Suppressor macrophage treated with lipopolysaccharide for 4 hours (primary cell): ENCODE results near the gene KLHL29.
A peak's percentile ranks its signal among the peaks of the same experiment; 100 is the strongest.

ENCODE experiments used
- DNase-seq: peaks from one replicate; pipeline ENCODE4 v3.0.0-alpha.2; 2020

KLHL29 gene

DNA sequence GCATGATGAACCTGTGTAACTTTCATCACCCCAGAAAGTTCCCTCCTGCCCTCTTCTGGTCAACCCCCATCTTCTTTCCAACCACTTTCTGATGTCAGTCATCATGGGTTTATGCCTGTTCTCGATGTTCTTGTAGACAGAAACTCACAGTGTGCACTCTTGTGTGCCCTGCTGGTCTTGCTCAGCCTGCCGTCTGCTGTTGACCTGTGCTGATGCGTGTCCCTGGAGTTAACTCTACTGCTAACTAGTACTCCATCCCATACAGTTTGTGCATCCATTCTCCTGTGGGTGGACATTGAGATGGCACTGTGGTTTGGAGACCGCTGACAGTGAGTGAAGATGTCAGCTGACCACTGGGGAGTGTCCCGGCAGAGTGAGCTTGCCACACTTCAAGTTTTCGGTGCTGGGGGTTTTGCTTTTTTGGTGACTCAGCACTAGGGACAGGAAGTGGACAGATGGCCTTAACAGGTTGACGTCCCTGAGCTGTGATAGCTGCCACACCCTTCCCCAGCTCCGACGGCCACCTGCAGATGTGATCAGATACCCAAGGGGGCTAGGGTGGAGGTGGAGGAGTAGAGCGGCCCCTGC is 14.8 kb downstream of the KLHL29 start:
- DNase-seq: no peak

DNA sequence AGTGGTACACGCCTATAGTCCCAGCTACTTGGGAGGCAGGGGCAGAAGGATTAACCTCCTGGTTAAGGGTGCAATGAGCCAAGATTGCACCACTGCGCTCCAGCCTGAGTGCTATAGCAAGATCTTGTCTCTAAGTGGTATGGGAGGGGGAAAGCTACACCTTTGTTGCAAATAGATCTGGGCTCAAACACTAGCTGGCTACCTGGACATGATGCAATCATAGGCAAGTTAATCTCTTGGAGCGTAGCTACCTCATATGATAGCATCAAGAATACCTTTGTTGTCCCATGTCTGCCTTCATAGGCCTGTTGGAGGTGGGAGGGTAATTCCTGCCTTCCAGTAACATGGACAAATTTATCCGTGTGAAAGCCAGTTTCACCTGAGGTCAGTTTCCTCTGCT is 15.7 kb downstream of the KLHL29 start:
- DNase-seq: no peak

- DNase-seq: no peak
These were observed 16.6 kb downstream of the KLHL29 start for GRCh38 chr2:23401427-23402204.

- DNase-seq: no peak
These were observed 17.3 kb downstream of the KLHL29 start for GRCh38 chr2:23402205-23402740.

- DNase-seq: peak; percentile 44
These were observed 19.4 kb downstream of the KLHL29 start for GRCh38 chr2:23404426-23404825.

- no peak for DNase-seq
These were observed 24.3 kb downstream of the KLHL29 start for GRCh38 chr2:23409248-23409647.

DNA sequence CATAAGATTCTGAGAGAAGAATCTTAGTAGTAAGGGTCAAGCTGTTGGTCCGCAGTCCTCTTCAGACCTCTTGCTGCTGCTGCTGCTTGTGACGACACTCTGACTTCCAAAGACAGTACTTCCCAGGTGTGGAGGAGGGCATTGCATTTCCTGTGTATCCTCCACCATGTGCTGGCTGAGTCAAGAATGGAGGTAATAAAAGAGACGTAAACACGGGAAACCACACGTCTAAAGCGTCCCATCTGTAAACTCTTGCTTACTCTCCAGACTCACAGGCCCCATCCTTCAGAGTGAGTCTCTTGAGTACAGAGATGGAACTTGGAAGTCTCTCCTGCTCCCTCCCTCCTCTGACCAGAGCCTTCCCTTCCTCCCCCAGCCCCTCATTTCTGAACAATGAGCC is 25.6 kb downstream of the KLHL29 start:
- DNase-seq: no peak

DNA sequence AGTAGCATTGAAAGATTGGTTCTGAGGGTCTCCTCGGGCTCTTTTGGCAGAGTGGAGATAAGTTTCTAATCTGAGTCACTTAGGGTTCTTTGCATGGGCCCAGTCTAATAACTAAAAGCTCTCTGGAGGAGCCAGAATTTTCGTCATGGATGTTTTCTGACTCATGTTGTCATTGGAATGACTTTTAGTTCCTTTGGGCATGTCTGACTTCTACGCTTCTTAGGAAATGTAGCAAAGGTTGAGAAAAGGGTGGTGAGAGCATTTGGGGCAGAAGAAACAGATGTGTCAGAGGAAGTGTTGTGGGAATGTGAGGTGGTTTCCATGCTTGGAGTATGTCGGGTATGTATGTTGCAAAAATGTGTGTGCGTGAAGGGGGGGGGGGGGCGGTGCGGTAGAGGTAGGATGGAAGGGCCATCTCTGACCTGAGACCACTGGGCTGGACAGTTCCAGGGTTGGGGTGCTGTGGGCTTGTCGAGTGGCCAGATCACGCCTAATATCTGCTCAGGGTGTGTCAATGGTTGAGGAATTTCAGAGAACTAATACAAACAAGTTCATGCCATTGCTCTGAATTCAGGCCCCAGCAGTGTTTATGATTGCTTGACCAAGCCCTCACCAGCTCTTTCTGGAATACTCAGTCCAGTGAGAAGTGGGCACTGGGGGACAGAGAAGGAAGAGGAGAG is 26.9 kb downstream of the KLHL29 start:
- DNase-seq: no peak

DNA sequence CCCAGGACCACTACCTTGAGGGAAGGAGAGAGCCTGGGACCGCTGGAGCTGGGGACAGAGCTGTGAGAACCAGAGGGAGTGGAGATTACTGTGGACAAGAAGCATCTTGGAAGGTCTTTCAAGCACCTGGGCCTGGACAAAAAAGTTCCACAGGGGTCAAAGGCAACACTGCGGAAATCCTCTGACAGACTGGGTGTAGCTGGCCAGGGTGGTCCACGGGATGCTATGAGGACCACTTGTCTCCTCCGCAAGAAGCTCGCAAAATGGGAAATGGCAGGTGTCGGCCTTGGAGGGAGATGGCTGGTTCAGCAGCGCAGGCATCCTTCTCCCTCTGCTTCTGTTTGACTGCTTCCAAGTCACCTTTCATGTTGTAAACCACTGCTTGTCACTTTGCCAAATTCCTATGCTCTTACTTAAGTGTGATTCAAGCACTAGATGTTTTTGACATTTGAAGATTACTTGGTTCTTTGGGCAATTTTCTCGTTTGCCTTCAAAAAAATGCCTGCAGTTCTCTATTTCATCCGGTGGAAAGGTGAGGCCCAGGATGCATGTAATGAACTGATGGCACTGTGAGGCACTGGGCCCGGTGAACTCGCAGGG is 27.7 kb downstream of the KLHL29 start:
- DNase-seq: no peak

DNA sequence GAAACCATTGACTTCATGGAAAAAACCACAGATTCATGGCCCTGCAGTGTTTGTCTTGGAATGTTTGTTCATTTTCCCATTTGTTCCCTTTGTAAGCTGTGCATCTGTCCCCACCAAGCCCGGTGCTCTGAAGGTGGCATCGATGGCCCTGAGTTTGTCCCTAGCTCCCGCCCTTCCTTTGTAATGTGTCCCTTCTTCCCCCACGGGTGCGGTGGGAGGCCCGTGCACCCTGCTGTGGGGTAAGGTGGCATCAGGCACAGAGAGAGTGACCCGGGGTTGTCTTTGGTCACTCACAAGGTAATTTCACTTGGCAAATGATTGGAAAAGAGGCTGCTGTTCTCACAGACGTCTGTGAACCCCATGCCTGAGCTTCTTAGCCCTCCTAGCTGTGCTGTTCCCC is 28.7 kb downstream of the KLHL29 start:
- no peak for DNase-seq

DNA sequence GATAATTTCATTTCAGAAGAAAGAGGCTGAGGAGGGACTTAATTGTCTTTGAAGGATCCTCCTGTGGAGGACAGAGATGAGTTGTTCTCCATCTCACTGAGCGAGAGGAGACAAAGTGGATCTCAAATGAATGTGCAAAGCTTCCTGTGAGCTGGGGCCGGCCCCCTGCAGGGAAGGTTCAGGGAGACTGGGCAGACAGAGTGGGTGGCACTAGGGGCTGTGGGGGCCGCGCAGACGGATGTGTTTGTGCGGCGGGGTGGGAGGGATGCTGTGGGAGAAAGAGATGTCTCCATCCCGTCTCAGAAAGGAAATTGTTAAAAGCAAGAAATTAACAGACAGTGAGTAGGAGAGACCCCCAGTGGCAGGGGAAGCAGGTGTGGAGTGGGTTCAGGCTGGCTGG is 29.1 kb downstream of the KLHL29 start:
- no peak for DNase-seq

DNA sequence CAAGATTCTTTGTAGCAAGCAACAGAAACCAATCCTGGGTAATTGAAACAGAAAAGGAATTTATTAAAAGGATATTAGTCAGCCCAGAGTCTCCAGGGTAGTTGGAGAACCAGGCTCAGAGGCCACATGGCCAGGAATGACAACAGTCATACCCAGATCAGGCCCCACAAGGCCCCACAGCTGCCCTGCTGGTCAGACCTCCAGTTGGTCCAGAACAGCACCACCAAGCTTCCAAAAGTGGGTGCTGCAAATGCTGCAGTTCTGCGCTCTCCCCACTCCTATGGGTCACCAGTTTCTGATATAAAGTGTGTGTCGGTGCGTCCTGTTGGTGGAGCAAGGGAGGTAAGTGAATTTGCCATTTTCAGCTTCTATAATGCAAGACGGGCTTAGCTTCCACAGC is 29.9 kb downstream of the KLHL29 start:
- no peak for DNase-seq

GRCh38 chr2:23417310-23417709 is 32.3 kb downstream of the KLHL29 start:
- no peak for DNase-seq

GRCh38 chr2:23418056-23418455 is 33.1 kb downstream of the KLHL29 start:
- no peak for DNase-seq

DNA sequence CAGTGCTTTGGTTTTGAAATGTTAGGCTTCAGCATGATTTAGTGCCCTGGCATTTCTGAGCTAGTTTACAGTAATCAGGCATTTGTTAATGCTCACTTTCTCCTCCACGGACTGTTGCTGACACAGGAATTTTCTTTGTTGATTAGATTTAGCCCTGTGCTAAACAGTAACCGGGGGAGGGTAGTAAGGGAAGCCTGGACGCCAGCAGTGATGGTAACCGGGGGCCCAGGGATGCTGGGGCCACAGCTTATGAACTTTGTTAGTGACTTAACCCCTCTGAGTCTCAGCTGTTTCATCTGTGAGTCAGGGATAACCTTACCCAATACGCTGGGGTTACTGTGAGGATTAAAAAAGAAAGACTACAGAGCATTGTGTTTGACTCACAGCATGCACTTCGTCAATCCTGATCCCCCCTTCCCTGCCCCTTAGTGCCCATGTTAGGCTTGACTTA is 33.5 kb downstream of the KLHL29 start:
- no peak for DNase-seq

GRCh38 chr2:23419171-23420090 is 34.5 kb downstream of the KLHL29 start:
- DNase-seq: no peak

DNA sequence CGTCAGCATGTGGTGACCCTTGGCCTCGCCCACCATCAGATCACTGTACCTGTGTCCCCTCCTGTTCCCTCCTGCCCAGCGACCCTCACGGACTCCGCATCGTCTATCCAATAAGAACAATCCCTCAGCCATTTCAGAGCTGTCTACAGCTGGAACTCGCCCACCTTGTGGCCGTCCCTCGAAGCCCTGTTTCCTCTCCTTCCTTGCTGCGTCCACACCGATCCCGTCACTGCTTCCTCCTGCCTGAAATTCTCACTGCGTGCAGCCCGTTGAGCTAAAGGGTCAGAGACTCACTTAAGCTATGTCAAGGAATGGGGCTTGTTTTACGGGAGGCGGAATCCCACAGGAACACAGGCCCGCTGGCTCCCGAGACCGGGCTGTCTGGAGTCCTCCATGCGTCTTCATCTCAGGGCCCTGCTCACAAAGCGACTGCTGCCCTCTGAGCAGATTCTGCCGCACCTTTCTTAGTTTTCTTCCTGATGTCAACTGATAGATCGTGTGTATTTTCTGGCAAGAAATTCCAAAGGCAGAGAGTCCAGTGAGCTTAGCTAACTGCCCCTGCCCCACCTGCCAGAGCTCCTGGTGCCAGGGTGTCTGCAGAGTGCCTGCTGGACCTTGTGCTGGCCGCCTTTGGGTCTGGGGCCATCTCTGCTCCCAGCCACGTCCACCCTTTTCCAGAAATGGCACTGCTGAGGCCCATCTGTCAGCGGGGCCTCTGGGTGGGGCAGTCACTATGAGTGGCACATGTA is 35.3 kb downstream of the KLHL29 start:
- DNase-seq: no peak

- DNase-seq: no peak
These were observed 36.0 kb downstream of the KLHL29 start for GRCh38 chr2:23420840-23421476.

GRCh38 chr2:23422089-23423061 is 37.4 kb downstream of the KLHL29 start:
- DNase-seq: no peak
